HG03342 (cell line): Measurements from ENCODE around the gene SHISA5.
"Not testable (repeated sequence)": the region's sequence is repeated elsewhere in the genome, so short reads cannot be mapped to it uniquely, and the experiment has no call there.

Experiments used
- ATAC-seq: cut with Tn5 transposase; IDR thresholded peaks from one replicate; pipeline ENCODE4 v1.9.1; 2021; ENCODE audit warnings: mild to moderate bottlenecking, moderate library complexity; ENCODE audit not compliant: unreplicated experiment

The SHISA5 gene

DNA sequence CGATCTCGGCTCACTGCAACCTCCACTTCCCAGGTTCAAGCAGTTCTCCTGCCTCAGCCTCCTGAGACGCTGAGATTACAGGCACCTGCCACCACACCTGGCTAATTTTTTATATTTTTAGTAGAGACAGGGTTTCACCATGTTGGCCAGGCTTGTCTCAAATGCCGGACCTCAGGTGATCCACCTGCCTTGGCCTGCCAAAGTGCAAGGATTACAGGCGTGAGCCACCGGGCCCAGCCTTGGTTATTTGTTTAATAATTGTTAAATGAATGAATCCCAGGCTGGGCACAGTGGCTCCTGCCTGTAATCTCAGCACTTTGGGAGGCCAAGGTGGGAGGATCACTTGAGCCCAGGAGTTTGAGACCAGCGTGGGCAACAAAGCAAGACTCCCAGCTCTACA lies 42.2 kb downstream of the SHISA5 start:
- not testable (repeated sequence) for ATAC-seq

DNA sequence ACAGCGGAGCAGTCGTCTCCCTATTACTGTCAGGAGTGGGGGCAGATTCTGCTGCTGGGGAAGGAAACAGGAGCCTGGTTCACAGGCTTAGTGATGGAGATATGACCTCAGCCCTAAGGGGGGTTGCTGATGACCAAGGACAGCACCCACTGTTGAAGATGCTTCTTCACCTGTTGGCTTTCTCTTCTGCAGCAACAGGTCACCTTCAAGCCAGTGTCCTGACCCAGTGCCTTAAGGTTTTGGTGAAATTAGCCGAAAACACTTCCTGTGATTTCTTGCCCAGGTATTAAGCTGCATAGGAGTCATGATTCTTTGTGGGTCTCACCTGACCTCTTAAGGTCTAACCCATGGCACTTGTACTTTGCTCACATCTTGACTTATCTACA lies 43.5 kb downstream of the SHISA5 start:
- ATAC-seq, result no peak

DNA sequence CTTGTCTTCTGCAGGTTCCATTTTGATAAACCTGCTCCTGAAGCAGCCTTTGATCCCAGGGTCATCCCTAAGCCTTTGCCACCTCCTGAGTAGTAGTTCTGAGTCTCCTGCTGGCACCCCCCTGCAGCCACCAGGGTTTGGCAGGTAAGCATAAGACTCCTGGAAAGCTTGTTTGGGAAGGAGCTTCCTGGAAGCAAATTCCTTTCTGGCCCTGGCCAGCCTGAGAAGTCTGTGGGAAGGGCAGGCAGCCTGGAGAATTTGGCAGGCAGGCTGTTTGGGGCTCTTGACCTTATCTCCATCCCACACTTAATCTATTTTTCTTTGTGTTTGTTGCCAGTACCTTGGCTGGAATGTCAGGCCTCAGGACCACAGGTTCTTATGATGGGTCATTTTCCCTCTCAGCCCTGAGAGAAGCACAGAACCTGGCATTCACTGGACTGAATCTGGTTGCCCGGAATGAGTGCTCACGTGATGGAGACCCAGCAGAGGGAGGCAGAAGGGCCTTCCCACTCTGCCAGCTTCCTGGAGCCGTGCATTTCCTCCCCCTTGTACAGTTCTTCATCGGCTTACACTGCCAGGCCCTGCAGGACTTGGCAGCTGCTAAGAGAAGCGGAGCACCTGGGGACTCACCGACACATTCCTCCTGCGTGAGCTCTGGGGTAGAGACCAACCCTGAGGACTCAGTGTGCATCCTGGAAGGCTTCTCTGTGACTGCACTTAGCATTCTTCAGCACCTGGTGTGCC lies 44.0 kb downstream of the SHISA5 start:
- no peak for ATAC-seq

DNA sequence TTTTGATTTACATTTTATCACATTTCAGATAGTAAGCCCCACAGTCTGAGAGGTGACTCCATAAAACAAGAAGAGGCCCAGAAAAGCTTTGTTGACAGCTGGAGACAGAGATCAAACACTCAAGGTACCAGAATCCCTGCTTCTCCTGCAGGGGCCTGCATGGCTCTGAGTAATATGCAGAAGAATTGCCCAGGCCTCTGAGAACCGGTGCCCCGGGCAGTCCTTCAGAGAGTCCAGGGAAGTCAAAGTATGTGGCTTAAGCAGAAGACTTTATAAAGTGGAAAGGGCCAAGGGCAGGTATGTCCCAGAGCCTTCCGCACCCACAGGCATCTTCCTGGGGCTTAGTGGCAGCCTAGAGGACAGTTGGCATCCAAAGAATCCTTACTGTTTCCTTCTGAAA lies 44.6 kb downstream of the SHISA5 start:
- ATAC-seq, result no peak

DNA sequence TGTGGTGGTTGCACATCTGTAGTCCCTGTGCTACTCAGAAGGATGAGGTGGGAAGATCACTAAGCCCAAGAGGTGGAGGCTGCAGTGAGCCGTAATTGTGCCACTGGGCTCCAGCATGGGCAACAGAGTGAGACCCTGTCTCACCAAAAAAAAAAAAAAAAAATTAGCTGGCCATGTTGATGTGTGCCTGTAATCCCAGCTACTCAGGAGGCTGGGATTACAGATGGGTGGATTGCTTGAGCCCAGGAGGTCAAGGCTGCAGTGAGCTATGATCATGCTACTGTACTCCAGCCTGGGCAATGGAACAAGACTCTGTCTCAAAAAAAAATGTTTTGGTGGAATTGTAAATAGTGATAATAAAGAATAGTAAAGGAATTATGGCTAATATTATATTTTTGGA lies 47.5 kb downstream of the SHISA5 start:
- ATAC-seq, result no peak

DNA sequence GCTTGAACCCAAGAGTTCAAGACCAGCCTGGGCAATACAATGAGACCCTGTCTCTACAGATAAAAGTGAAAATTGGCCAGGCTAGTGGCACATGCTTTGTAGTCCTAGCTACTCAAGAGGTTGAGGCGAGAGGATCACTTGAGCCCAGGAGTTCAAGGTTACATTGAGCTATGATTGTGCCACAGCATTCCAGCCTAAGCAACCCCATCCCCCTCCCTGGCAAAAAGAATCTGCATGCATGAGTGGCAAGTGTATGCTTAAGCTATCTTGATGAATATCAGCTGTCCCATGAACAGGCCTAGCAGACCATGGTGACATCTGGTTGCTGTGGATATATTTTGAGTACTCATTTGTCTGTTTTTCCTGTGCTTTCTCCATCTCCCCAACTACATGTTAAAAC lies 52.7 kb downstream of the SHISA5 start:
- ATAC-seq, result no peak

DNA sequence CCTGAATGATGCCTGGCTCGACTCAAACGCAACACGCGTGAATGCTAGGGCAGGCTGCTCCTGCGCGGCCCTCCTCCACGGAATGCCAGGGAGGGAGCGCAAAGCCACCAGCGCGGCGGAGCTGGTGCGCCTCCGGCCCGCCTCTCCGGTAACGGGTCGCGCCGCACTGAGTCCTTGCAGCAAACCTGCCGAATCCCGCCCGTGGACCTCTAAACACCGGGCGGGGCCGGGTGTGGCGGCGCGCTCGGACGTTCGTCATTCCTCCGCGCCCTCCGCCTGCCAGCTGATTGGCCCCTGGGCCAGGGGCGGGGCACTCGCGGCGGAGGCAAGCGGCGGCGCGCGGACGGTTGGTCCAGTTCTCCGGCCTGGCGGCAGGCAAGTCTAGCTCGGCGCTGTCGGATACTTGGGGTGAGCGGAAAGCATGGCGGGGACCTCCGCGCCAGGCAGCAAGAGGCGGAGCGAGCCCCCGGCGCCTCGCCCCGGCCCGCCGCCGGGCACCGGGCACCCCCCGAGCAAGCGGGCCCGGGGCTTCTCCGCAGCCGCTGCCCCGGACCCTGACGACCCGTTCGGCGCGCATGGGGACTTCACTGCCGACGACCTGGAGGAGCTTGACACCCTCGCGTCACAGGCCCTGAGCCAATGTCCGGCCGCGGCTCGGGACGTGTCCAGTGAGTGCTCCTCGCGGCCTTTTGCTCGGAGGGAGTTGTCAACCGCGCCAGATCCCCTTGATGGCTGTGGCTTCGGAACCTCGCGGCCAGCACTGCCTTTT lies 57.4 kb downstream of the SHISA5 start, which contains the start of gene ATRIP:
Gene ATRIP, plus strand, starts transcription at position 313 of the 769 bp plus-strand sequence. Its CDS starts 109 bp downstream, at position 422.
- ATAC-seq, result peak; percentile 75

DNA sequence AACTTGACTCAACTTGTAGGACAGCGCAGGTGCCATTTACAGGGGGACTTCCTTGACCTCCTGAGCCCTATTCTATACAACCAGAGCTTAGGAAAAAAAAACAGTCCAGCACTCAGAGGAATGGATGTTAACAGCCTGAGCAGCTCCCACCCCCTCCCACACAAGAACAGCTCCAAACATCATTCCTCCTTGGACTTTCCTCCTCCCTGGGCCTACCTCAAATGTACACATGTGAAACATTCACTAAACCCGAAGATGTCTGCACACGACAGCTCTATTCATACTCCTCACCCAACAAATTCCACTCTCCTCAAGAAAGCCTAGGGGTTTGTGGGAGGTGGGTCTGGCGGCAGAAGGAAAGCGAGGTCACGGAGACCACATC lies 57.9 kb downstream of the SHISA5 start:
- ATAC-seq, result no peak

DNA sequence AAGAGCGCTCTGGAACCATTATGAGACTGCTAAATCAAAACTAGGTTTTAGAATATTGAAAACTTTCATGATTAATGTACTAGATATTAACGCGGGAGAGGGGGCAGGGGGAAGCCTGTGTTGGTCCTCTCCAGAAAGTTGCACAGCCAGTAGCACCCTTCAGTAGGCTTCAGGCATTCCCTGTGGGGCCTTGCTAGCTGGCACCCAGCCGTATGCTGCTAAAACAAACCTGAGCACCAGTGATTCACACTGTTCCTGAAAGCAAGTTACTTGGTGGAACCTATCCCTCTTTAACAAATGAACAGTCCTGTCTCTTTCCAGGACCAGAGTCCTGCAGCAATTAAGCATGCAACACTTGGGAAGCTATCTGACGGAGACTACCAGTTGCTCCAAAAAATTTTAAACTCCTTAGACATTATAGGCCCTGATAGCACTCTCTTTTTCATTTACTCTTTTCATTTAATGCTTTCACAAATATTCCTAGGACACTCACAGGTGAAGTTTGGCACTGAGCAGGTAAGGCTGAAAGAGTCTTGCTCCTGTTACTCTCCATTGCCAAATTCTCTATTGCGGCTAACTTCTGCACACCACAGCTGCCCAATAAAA lies 58.6 kb downstream of the SHISA5 start:
- ATAC-seq, result no peak

DNA sequence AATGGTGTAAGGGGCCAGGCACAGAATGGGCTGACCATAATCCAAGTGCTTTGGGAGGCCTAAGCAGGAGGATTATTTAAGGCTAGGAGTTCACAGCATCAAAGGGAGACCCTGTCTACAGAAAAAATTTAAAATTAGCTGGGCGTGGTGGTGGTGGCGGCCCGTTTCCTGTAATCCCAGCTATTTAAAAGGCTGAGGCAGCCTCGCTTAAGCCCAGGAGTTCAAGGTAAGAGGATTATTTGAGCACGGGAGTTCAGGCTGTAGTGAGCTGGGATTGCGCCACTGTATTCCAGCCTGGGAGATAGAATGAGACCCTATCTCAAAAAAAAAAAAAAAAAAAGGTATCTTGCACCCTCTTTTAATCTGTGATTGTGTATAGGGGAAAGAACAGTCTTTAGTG lies 62.0 kb downstream of the SHISA5 start:
- ATAC-seq, result no peak

DNA sequence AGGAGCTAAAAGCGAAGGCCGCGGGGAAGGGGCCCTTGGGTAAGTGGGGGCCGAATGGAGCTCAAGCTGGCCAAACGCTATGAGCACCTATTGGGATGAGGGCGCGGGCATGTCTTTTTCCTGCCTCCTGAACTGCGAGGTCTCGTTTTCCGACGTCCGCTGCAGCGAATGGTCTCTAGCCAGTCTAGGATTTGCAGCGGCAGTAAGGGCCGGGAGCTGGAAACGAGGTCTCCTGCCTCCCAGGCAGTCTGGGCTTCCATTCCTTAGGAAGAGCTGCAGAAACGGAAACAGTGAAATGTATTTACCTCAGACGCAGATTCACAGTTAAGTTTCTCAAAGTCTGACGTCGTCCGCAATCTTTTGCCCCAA lies 63.4 kb downstream of the SHISA5 start:
- no peak for ATAC-seq

DNA sequence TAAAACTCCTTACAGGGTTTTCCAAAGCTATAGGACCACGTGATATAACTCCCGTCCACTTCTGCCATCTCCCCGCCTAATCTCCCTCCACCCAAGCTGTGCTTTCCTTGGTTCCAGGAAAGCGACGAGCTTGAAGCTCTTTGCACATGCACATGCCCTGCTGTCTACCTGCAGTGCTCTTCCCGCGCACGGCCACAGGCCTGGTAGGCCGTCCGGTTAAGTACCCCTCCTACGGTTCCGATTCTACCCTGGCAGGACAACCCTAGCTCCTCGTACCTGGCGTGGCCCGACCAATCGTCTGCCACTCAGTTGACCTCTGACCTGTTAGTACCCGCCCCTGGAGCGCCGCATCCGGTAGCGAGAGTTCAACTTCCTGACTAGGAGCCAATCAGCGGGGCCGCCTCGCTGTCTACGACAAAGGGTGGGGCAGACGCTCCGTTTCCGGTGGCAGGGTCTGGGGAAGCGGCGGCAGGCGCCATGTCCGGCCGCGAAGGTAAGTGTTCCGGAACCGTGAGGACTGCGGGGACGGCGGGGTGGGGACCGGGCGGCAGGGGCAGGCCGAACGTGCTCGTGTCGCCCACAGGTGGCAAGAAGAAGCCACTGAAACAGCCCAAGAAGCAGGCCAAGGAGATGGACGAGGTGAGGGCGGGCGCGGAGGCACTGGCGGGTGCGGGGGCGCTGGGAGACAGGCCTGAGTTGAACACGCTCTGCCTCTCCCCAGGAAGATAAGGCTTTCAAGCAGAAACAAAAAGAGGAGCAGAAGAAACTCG lies 64.0 kb downstream of the SHISA5 start, which contains the start of the genes CCDC51 and TMA7:
Gene CCDC51, minus strand, starts transcription at position 300 of the 770 bp plus-strand sequence. CDS start 4,991 bp downstream, outside the sequence.
Gene TMA7, plus strand, starts transcription at position 438 of the 770 bp plus-strand sequence. Its CDS starts 40 bp downstream, at position 478.
- peak; percentile 96 for ATAC-seq

DNA sequence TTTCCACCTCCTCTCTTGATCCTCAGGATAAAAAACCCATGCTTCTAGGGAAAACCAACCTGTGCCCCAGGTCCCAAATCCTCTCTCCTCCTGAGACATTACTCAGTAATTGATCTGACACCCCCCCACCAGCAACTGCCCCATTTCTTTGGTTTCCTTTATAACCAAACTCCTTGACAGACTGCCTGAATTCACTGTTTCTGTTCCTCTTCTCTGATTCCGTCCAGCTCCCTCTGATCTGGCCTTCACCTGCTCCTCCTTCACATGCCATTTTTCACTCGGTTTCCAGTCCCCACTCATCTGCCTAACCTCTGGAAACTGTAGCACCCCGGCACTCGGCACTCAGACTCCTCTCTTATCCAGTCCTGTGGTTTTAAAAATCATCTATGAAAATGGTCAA lies 66.2 kb downstream of the SHISA5 start:
- no peak for ATAC-seq

DNA sequence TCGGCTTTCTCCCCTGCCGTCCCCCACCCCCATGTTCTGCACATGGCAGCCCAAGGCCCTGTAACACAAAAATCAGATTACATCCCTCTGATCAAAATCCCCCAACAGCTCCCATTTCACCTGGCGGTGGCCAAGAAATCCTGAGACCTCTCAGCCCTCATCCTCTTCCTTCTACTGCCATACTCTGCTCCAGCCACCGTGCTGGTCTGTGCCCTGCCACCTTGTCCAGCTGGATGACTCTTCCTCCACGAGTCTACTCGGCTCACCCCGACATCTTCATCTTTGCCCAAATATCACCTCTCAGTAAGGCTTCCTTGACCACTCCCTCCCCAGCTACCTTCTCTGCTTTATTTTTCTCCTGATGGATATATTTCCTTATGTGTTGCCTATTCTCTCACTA lies 67.1 kb downstream of the SHISA5 start:
- ATAC-seq, result no peak

DNA sequence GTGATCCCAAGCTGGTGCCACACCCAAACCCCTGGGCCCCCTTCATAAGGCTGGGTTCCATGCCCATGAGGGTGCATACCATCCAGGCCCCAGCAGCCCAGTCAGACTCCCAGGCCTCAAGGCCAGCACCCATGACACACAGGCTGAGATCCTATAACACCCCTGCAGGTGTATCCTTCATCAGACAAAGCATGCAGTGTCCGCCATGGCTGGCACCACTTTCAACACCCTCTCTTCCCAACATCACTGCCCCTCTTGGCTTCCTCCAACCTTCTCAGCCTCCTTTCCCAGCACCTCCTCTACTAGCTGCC lies 67.5 kb downstream of the SHISA5 start:
- no peak for ATAC-seq

DNA sequence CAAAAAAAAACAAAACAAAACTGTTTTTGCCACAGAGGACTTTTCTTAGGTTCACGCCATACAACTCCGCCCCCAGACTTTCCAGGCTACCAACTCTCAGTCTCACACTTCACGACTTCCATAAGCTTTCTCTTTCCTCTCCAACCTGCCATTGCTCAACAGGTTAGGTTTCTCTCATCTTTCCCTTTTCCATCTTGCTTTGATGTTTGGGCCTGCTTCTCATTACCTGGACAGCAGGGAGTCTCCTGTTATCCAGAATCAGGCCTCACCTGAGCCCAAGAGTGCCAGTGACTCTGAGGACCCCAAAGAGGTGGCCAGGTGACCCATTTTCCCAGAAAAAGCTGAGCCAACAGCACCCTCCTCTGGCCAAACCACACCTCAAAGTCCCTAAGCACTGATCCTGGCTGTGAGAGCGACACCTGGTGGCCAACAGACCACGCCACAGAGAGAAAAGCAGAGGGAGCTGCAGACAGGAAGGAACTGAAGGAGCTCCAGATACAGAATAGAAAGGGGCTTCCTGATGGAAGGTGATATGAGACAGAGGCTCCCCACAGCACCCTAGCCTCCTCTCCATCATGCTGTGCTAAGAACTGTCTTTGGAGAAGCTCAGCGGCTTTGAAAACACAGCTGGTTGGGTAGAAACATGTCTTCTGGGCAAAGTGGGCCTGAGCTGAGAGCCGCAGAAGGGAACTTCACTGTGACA lies 68.0 kb downstream of the SHISA5 start:
- ATAC-seq, result no peak

DNA sequence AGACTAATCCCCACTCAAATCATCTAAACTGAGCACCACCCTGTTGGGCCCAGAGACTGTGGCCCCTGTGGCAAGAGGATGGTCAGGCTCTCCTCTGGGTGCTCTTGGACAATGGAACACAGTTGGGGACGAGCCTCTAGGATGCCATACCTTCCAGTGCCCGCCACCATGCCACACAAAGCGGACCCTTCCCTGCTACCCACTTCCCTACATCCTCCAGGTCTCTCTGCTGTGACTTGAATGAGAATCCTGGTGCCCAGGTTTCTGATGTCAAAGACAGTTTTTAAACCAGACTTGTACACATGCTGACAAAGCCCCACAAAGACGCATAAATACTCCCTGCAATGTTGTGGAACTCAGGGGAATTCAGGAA lies 68.8 kb downstream of the SHISA5 start:
- ATAC-seq, result no peak

DNA sequence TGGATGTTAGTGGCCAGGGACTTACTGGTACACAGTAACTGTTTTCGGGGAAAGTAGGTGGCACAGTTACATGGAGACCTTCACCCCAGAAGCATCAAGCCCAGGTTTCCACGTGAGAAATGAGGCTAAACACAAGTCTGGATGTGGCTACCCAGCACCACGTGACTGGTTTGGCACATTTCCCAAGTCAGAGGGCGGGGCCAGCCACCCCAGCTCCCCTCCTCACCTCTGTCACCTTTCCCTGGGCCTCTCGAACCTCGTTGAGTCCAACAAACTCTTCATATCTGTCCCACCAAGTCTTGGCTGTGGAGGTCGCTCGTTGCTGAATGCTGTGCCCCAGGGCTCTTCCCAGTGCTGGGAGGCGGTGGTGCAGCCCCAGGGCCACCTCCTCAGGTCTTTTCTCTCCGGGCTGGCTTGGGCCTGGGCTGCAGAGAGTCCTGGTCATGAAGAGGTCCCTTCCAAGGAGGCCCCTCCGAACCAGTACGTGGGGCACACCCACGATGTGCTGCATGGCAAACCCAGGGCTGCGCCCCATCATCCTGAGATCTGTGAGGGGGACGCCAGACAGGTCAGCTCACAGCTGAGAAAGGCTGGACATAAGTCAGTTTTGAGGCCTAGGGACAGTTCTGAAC lies 69.3 kb downstream of the SHISA5 start:
- ATAC-seq, result no peak

DNA sequence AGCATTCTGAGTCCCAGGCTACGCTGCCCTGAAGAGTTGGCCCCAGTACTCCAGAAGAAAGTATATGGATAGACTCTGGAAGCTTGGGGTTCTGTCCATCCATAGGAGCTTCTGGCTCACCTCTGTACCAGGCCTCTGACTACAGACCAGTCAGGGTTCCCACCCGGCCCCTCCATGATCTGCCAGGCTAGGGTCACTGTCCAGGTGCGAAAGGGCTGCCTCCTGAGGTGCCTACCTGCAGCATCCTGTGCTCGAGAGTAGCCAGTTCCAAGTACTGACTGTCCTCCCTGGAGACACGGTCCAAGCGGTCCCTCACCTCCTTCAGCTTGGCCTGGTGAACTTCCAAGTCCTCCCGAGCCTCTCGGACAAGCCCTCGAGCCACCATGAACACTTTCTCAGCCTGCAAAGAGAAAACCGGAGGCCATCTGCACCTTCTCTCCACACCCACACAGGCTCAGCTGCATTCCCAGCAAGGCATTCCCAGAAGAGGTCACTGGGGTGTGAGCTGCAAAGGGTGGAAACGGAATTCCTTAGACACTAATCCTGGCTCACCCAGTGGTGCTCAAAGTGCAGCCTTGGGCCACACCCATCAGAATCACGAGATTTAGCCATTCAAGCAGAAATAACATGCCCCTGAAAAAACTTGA lies 70.4 kb downstream of the SHISA5 start:
- ATAC-seq, result no peak
